Transverse colon (tissue), 4 donors: Measurements from ENCODE around the gene UBE2R2. TPM values are rescaled to one million over a fixed set of nuclear protein-coding genes. Genes with fewer than 3 reads are reported as not detected.

Experiments used
- DNase-seq: peaks from one replicate; pipeline ENCODE4 v3.0.0-alpha.2; 2019
- H3K27ac ChIP-seq, 4 donors: fragments of 200-600 bp; sonication (generic); 2 replicates each; pipeline ENCODE4 v1.5.1; 2016 to 2018; ENCODE audit warnings: inconsistent platforms in 4 of 4
- H3K27me3 ChIP-seq: fragments of 200-600 bp; sonication (generic); 2 replicates; pipeline ENCODE4 v1.5.1; 2017; ENCODE audit warnings: inconsistent platforms
- H3K36me3 ChIP-seq, 4 donors: fragments of 200-600 bp; sonication (generic); 2 replicates each; pipeline ENCODE4 v1.5.1; 2017 to 2019; ENCODE audit warnings: inconsistent platforms in 4 of 4
- H3K4me1 ChIP-seq, 4 donors: fragments of 200-600 bp; sonication (generic); 2 replicates each; pipeline ENCODE4 v1.5.1; 2017 to 2020; ENCODE audit warnings: inconsistent platforms in 4 of 4
- H3K4me3 ChIP-seq, 4 donors: fragments of 200-600 bp; sonication (generic); 1 replicate in 1 of 4; 2 replicates in 3 of 4; pipeline versions ENCODE4 v1.5.1 to v1.6.1; 2017 to 2019; ENCODE audit warnings: inconsistent platforms in 4 of 4
- H3K9me3 ChIP-seq, 2 donors: fragments of 200-600 bp; sonication (generic); 2 replicates each; pipeline ENCODE4 v1.5.1; 2017 to 2019; ENCODE audit warnings: inconsistent platforms in 2 of 2
- CTCF ChIP-seq, 5 experiments: fragments of 200-600 bp in 3 of 5; fragments of 450-650 bp in 2 of 5; sonication (generic) in 3 of 5; IDR thresholded peaks; 1 replicate in 2 of 5; 2 replicates in 3 of 5; pipeline ENCODE4 v1.5.1; 2016 to 2017; ENCODE audit warnings: antibody characterized with exemption in 5 of 5, inconsistent platforms in 3 of 5, mild to moderate bottlenecking in 2 of 5, moderate library complexity in 1 of 5
- EP300 ChIP-seq: sonication (generic); formaldehyde crosslinking; IDR thresholded peaks from one replicate; pipeline ENCODE4 v1.6.1; 2017; ENCODE audit warnings: antibody characterized with exemption, low read depth
- POLR2A ChIP-seq: fragments of 450-650 bp; IDR thresholded peaks from one replicate; pipeline ENCODE4 v1.6.1; 2016; ENCODE audit warnings: antibody characterized with exemption, mild to moderate bottlenecking, moderate library complexity
- POLR2AphosphoS5 ChIP-seq, 3 donors: sonication (generic); formaldehyde crosslinking; IDR thresholded peaks; one replicate each; pipeline ENCODE4 v1.6.1; 2016; ENCODE audit warnings: antibody characterized with exemption in 3 of 3
- WGBS, 2 donors: methylation state at CpG; one replicate each; pipeline ENCODE4 v1.1.5; 2018; ENCODE audit warnings: low coverage in 1 of 2; 5-methylcytosine and 5-hydroxymethylcytosine counted together
- in situ Hi-C, 4 donors: fragments of 200-750 bp; cut with MboI; loops; one replicate each; pipeline versions ENCODE4 v1.15.0 to v1.15.1; 2017; ENCODE audit warnings: low sequenced_read_pairs in 3 of 4, low pct_ligation_motif_present in 1 of 4, low pct_unique_long_range_greater_than_20kb in 1 of 4
- intact Hi-C: fragments of 100-400 bp; cut with DNase I; formaldehyde crosslinking; loops from one replicate; pipeline ENCODE4 v1.15.1; 2023; ENCODE audit warnings: low total_unique reads
- total RNA-seq, 4 donors: library from RNA; depleted of rRNA; stranded (reverse); fragments of >200 nt; gene quantifications; one replicate each; pipeline ENCODE4 v1.1.0, GENCODE V29; 2016

UBE2R2 gene
- total RNA-seq, 4 donors from 2014 or later: 13.9 to 30.8 (median 22.9) TPM

GRCh38 chr9:33946779-33947535, 130.0 kb downstream of the UBE2R2 start:
- Histone ChIP-seq H3K36me3 (peaks cover 0 to 20% (median 9%) of the 10 kb centered on the region in 4 donors), H3K9me3 (no peaks in the 10 kb centered on the region), H3K27me3 (no peaks in the 10 kb centered on the region), H3K4me3 (no peak overlapping the region), H3K27ac (peak overlapping the region in 1 of 4 donors; percentile 2), H3K4me1 (peaks cover 0 to 5% (median 0%) of the 10 kb centered on the region in 4 donors)
- in situ Hi-C loops (no loop called here), intact Hi-C loops (no loop called here)
- 83 to 96% methylated on average over 3 of the region's 3 CpGs for WGBS, 2 donors
- DNase-seq: no peak
- TF ChIP-seq EP300 (no peak), POLR2A (no peak), POLR2AphosphoS5 (IDR thresholded peaks at IDR 0.05) (peak in 2 of 3 donors; percentile 19 to 40), CTCF (IDR thresholded peaks at IDR 0.05) (no peak)

GRCh38 chr9:33950371-33950770, 133.4 kb downstream of the UBE2R2 start:
- intact Hi-C loops (no loop called here), in situ Hi-C loops (no loop called here)
- TF ChIP-seq POLR2AphosphoS5 (IDR thresholded peaks at IDR 0.05) (no peak), EP300 (no peak), POLR2A (no peak), CTCF (IDR thresholded peaks at IDR 0.05) (no peak)
- Histone ChIP-seq H3K4me3 (no peak overlapping the region), H3K4me1 (peaks cover 0 to 5% (median 0%) of the 10 kb centered on the region in 4 donors), H3K27me3 (no peaks in the 10 kb centered on the region), H3K9me3 (no peaks in the 10 kb centered on the region), H3K27ac (no peak overlapping the region), H3K36me3 (peaks cover 0 to 18% (median 7%) of the 10 kb centered on the region in 4 donors)
- no peak for DNase-seq
- 83 to 96% methylated on average over 1 of the region's 1 CpG for whole genome bisulfite sequencing, 2 donors

GRCh38 chr9:33952066-33952465, 135.1 kb downstream of the UBE2R2 start:
- peaks cover 0 to 25% (median 11%) of the 10 kb centered on the region in 4 donors for H3K36me3 ChIP-seq
- H3K4me3 ChIP-seq: no peak overlapping the region
- no peak overlapping the region for H3K27ac ChIP-seq
- no peak for TF ChIP-seq EP300
- TF ChIP-seq POLR2A: no peak
- no peak for TF ChIP-seq POLR2AphosphoS5 (IDR thresholded peaks at IDR 0.05)
- no peak for TF ChIP-seq CTCF (IDR thresholded peaks at IDR 0.05)
- H3K4me1 ChIP-seq: peaks cover 0 to 3% (median 0%) of the 10 kb centered on the region in 4 donors
- WGBS, 2 donors: 78% methylated on average over 2 of the region's 2 CpGs
- in situ Hi-C loops (no loop called here), intact Hi-C loops (no loop called here)
- H3K27me3 ChIP-seq: no peaks in the 10 kb centered on the region
- DNase-seq: no peak
- H3K9me3 ChIP-seq: no peaks in the 10 kb centered on the region

- 92 to 100% methylated on average over 1 to 4 of the region's 4 CpGs for WGBS, 2 donors
- H3K9me3 ChIP-seq: no peaks in the 10 kb centered on the region
- no peak overlapping the region for H3K4me3 ChIP-seq
- H3K27me3 ChIP-seq: no peaks in the 10 kb centered on the region
- peaks cover 0 to 35% (median 9%) of the 10 kb centered on the region in 4 donors for H3K36me3 ChIP-seq
- no peaks in the 10 kb centered on the region for H3K4me1 ChIP-seq
- in situ Hi-C loops: no loop called here
- H3K27ac ChIP-seq: no peak overlapping the region
- DNase-seq: no peak
- intact Hi-C loops: no loop called here
- TF ChIP-seq CTCF (IDR thresholded peaks at IDR 0.05) (no peak), POLR2A (no peak), EP300 (no peak), POLR2AphosphoS5 (IDR thresholded peaks at IDR 0.05) (no peak)
These were observed 139.6 kb downstream of the UBE2R2 start for GRCh38 chr9:33956544-33956943.
